A549 treated with GW870086 at 1 μM for 4 hours (cell line): ENCODE data around the gene ONECUT3. TPM values are rescaled to one million over a fixed set of nuclear protein-coding genes. Genes with fewer than 3 reads are reported as not detected.

Source experiments
- total RNA-seq: library from RNA; stranded (reverse); fragments of 200-300 nt; extraction: Qiagen RNA extraction; gene quantifications from 5 replicates; pipeline ENCODE4 v1.2.3, GENCODE V29; 2022; ENCODE audit warnings: low read depth

The ONECUT3 gene
- not detected in 5 replicates for total RNA-seq

GRCh38 chr19:1752757-1753728, at the start of gene ONECUT3:
Gene ONECUT3 (plus strand): TSS chr19:1753506. CDS start chr19:1753663, 157 bp downstream.

GRCh38 chr19:1811942-1812425, 58.7 kb downstream of the ONECUT3 start, which contains the start of gene ATP8B3:
Gene ATP8B3 (minus strand): TSS chr19:1812276. CDS start chr19:1811736, 540 bp downstream.

Other genes with a start within 250 kb of the ONECUT3 start
- 2.9 to 4.5 TPM (median 3.4 TPM) in 5 replicates for gene ADAMTSL5, start 240.5 kb upstream of the ONECUT3 start, total RNA-seq
- gene PLK5, start 229.4 kb upstream of the ONECUT3 start, total RNA-seq: not detected in 5 replicates
- 6.5 to 10.3 TPM (median 10.0 TPM) in 5 replicates for gene MEX3D, start 185.2 kb upstream of the ONECUT3 start, total RNA-seq
- gene MBD3, start 160.6 kb upstream of the ONECUT3 start, total RNA-seq: 31.2 to 53.0 TPM (median 45.3 TPM) in 5 replicates
- 105 to 212 TPM (median 178 TPM) in 5 replicates for gene UQCR11, start 148.0 kb upstream of the ONECUT3 start, total RNA-seq
- 49.4 to 71.5 TPM (median 58.6 TPM) in 5 replicates for gene TCF3, start 100.9 kb upstream of the ONECUT3 start, total RNA-seq
- 1.9 to 3.6 TPM (median 3.0 TPM) in 5 replicates for gene ATP8B3, start 58.8 kb downstream of the ONECUT3 start, total RNA-seq
- 16.1 to 22.6 TPM (median 19.0 TPM) in 5 replicates for gene REXO1, start 95.0 kb downstream of the ONECUT3 start, total RNA-seq
- gene KLF16, start 110.1 kb downstream of the ONECUT3 start, total RNA-seq: 20.1 to 29.5 TPM (median 25.5 TPM) in 5 replicates
- 21.4 to 38.2 TPM (median 36.0 TPM) in 5 replicates for gene ABHD17A, start 132.0 kb downstream of the ONECUT3 start, total RNA-seq
- 2.8 to 5.9 TPM (median 5.0 TPM) in 5 replicates for gene ADAT3, start 151.9 kb downstream of the ONECUT3 start, total RNA-seq
- gene SCAMP4, start 151.9 kb downstream of the ONECUT3 start, total RNA-seq: 48.8 to 68.3 TPM (median 53.1 TPM) in 5 replicates
- 33.1 to 53.7 TPM (median 46.8 TPM) in 5 replicates for gene CSNK1G2, start 187.7 kb downstream of the ONECUT3 start, total RNA-seq